GM19351 (cell line): ENCODE measurements around the gene ST6GALNAC5.

Experiments used
- ATAC-seq: cut with Tn5 transposase; IDR thresholded peaks from one replicate; pipeline ENCODE4 v1.9.1; 2021; ENCODE audit warnings: mild to moderate bottlenecking, moderate library complexity; ENCODE audit not compliant: unreplicated experiment

ST6GALNAC5 gene

GRCh38 chr1:77039739-77040138 lies 172.5 kb downstream of the ST6GALNAC5 start:
- ATAC-seq = no peak

- peak; percentile 74 for ATAC-seq
Measured at GRCh38 chr1:77040826-77041225, 173.5 kb downstream of the ST6GALNAC5 start.

DNA sequence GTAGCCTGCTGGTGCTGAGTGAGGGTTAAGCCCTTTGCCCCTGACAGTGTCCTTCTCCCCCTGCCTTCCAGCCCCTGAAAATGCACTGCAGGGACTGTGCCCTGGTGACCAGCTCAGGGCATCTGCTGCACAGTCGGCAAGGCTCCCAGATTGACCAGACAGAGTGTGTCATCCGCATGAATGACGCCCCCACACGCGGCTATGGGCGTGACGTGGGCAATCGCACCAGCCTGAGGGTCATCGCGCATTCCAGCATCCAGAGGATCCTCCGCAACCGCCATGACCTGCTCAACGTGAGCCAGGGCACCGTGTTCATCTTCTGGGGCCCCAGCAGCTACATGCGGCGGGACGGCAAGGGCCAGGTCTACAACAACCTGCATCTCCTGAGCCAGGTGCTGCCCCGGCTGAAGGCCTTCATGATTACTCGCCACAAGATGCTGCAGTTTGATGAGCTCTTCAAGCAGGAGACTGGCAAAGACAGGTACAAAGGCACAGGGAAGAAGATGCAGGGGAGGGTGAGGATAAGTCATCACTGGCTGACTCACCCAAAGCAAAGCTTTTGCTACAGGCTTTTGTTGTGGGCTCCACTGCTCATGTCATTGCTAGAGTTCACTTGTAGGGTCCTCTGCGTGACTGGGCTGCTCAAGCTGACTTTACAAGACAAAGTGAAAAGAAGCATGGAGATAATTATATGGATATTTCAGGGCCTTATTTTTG lies 177.0 kb downstream of the ST6GALNAC5 start:
- no peak for ATAC-seq

GRCh38 chr1:77047575-77047974 lies 180.3 kb downstream of the ST6GALNAC5 start:
- no peak for ATAC-seq

DNA sequence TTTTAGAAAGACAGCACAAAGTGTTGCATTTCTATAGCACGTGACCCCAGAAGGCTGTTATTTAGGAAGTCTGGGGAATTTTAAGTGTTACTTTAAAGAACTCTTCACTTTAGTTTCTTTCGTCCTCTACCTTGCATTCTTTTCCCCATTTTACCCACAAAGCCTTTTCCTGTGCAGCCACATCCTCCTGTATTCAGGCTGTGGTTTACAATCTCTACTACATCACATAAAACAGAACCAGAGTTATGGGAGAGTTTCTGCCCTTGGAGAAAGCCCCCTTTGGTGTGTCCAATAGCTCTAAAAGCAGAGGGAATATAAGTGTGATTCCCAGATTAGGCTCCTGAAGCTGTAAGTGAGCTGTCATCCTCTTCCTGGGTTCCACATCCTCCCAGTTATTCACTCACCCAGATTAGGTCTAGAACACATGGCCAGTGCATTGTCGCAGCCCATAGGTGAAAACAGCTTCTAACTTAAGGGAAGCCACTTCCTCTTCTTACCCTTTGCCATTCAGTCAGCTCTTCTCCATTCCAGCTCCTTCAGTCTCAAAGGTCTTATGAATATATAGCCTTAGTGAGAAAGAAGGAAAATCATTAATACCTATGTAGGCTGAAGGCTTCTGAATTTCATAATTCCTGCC lies 180.8 kb downstream of the ST6GALNAC5 start:
- no peak for ATAC-seq

GRCh38 chr1:77048615-77049005 lies 181.3 kb downstream of the ST6GALNAC5 start:
- ATAC-seq = no peak

DNA sequence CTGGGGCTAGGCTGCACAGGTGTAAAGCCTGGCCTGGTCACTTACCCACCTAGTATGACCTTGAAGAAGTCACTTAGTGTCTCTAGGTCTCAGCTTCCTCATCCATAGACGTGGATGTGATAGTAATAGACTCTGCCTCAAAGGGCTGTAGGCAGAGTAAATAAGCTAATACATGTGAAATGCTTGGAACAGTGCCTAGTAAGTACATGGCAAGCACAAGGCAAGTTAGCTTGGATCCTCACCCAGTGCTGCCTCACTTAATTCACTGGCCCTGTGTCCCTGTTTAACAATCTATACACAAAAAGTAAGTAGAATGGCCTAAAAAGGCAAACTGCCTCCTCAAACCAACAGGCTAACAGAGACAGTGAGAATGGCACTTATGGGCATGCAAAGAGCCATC lies 184.1 kb downstream of the ST6GALNAC5 start:
- no peak for ATAC-seq

DNA sequence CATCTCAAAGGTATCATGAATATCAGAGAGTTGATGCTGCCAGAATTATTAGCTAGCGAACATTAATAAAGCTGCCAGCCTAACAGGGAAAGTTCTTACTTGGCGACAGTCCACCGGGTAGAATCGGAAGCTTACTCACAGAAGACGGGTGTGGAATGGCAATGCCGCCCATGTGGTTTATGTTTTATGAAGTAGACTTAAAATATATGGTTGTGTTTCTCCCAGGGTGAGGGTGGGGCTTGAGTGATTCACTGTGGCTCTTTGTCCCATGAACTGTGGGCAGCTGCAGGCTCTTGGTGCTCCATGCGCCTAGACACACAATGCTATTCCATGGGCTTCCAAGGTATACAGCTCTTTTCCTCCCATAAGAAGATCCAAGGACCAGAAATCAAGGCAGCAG lies 189.2 kb downstream of the ST6GALNAC5 start:
- ATAC-seq = no peak

DNA sequence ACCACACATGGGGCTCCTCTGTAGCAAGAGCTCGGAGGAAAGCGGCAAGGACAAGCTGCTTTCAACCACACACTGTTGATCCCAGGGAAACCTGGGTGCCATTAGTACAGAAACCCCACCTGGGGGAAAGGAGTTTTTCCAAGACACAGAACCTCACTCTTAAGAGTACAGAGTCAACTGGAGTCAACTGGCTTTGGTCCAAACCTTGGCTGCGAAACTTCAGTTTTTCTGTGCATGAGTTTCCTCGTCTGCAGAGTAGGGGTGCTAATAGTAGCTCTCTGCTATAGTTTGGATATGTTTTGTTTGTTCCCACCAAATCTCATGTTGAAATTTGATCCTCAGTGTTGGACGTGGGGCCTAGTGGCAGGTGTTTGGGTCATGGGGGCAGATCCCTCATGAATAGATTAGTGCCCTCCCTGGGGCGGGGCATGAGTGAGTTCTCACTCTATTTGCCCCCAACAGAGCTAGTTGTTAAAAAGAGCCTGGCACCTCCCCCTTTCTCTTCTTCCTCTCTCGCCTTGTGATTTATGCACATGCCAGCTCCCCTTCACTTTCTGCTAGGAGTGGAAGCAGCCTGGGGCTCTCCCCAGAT lies 190.8 kb downstream of the ST6GALNAC5 start:
- no peak for ATAC-seq

DNA sequence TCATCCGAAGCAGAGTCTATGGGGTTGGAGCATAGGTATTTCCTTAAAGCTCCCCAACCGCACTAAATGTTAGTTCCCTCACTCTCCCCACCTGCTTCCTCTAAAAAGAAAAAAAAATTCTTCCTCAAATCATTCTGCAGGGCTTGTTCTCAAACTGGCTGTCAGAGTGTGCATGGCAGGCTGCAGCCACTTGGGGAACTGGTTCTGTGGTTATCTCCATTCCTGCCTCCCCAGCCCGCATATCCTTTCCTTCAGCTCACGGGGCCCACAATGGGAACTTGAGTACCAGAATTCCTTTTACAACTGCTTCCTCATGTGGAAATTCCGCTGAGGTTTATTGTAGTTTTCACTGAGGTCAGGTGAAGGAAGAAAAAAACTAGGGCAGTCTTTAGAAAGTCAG lies 192.7 kb downstream of the ST6GALNAC5 start:
- no peak for ATAC-seq

DNA sequence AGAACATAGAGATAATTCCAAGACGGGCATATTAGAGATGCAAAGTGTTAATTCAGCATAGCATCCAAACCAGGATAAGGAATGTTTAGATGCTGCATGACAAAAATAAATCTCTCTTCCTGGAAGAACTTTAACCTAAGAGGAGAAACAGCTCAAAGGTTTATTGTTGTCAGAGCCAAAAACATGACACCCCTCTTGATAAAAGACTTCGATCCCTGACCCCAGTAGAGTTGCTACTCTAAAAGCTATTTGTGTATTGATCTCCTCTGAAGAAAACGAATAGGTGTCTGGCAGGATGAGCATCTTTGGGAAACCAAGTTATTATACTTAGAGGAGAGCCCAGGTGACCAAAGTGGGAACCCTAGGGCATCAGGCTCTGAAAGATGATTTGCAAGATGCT lies 193.9 kb downstream of the ST6GALNAC5 start:
- no peak for ATAC-seq

DNA sequence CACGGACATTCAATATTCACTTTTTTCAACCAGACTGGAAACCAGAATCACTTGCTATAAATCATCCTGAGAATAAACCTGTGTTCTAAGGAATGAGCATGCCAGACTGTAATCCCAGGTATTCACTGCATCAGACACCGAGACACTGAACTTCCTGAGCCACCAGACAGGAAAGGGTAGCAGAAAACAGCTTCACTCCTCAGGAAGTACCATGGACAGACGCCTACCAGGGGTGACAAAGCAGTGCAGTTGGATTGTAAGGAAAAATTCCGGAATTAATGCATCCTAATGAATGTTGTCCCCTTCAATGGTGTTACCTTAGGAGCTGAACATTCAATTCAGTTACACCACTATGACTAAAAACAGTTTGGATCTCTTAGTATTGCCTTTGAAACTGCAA lies 195.8 kb downstream of the ST6GALNAC5 start:
- no peak for ATAC-seq

DNA sequence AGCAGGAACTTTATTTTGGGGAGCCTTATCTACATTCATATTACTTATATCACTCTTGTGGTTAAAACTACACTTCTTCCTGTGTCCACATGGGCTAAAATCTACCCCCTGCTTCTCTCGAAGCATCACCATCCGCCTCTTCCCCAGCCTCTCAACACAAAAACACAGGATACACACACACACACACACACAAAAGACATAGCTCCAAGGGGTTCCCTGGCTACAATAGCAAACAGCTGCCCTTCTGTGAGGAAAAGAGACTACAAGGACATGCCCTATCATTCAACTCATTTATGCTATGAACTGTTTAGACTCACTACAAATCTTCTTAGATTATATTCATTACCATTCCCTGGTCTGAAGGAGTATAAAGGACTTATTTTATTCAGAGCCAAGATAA lies 197.0 kb downstream of the ST6GALNAC5 start:
- ATAC-seq = no peak

DNA sequence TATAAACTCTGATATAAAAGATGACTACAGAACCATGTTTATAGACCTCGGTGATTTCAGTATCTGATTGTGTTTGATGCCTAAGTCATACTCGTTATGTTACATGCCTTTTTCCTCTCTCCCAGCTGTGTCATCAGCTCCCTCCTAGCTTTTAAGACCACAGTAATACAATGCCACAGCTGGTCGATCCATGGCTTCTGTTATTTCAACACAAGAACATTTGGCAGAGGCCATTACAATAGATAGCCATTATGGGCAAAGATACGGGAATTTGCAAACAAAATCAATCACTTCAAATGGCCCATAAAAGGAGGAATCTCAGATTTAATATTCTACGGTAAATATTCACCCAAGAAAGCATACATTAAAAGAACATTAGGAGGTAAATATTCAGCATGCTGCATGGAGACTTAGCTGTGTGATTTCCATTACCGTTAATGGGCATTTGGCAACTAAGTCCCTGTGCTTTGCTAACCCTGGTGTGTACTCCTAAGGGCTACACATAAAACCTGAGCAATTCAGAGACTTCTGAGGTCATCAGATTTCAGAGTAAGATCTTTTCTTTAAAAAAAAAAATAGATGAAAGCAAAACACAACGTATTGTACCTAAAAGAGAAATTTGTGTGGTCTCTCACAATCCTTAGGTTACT lies 198.5 kb downstream of the ST6GALNAC5 start:
- no peak for ATAC-seq

- ATAC-seq = no peak
Measured at GRCh38 chr1:77068013-77068412, 200.7 kb downstream of the ST6GALNAC5 start.

- ATAC-seq = no peak
Measured at GRCh38 chr1:77076759-77077158, 209.5 kb downstream of the ST6GALNAC5 start.

- ATAC-seq = no peak
Measured at GRCh38 chr1:77081834-77082233, 214.6 kb downstream of the ST6GALNAC5 start.

DNA sequence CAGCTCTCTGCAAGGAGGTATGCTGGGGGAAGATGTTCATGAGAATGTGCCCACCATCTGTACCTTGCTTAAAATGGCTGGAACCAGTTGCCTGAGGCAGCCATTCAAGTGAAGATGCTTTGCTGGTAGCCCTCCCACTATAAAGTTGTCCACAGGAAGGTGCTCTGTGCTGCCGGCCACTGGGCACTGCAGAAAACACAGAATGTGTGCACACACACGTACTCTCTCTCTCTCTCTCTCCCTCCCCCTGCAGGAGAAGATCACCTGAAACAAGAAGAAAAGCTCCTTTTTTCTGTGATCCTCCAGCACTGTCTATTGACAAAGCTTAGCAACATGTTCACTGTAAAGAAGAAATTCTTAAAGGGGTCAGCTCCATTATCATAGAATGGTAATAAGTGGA lies 217.2 kb downstream of the ST6GALNAC5 start:
- ATAC-seq = no peak

GRCh38 chr1:77085109-77085508 lies 217.8 kb downstream of the ST6GALNAC5 start:
- ATAC-seq = no peak

- no peak for ATAC-seq
Measured at GRCh38 chr1:77089756-77090155, 222.5 kb downstream of the ST6GALNAC5 start.

GRCh38 chr1:77095236-77095635 lies 228.0 kb downstream of the ST6GALNAC5 start:
- ATAC-seq = no peak
